HG03521 (cell line): ENCODE data around the gene CGB5.
"Not testable (repeated sequence)": the region's sequence is repeated elsewhere in the genome, so short reads cannot be mapped to it uniquely, and the experiment has no call there.

Experiments used
- ATAC-seq: cut with Tn5 transposase; IDR thresholded peaks from one replicate; pipeline ENCODE4 v1.9.1; 2021; ENCODE audit warnings: mild to moderate bottlenecking, moderate library complexity; ENCODE audit not compliant: unreplicated experiment

CGB5 gene

GRCh38 chr19:49056902-49057596 is 13.4 kb downstream of the CGB5 start:
- not testable (repeated sequence) for ATAC-seq

- no peak for ATAC-seq
Measured at GRCh38 chr19:49057636-49058234, 14.1 kb downstream of the CGB5 start, which contains the start of gene CGB7. CGB7 (minus strand) TSS chr19:49057749; CDS start chr19:49055375, 2,374 bp downstream.

- no peak for ATAC-seq
Measured at GRCh38 chr19:49058562-49058961, 14.9 kb downstream of the CGB5 start.

- no peak for ATAC-seq
Measured at GRCh38 chr19:49059053-49059452, 15.4 kb downstream of the CGB5 start.

GRCh38 chr19:49061000-49061399 is 17.4 kb downstream of the CGB5 start:
- ATAC-seq: no peak

- no peak for ATAC-seq
Measured at GRCh38 chr19:49061445-49061844, 17.8 kb downstream of the CGB5 start.

- no peak for ATAC-seq
Measured at GRCh38 chr19:49064029-49064629, 20.5 kb downstream of the CGB5 start.

- ATAC-seq: no peak
Measured at GRCh38 chr19:49064768-49065611, 21.3 kb downstream of the CGB5 start, which contains the start of gene NTF4. NTF4 (minus strand) TSS chr19:49064818; CDS start chr19:49061997, 2,821 bp downstream.

GRCh38 chr19:49065905-49066512 is 22.4 kb downstream of the CGB5 start:
- ATAC-seq: no peak

- no peak for ATAC-seq
Measured at GRCh38 chr19:49067554-49067953, 23.9 kb downstream of the CGB5 start.

GRCh38 chr19:49069026-49069425 is 25.4 kb downstream of the CGB5 start:
- no peak for ATAC-seq

- no peak for ATAC-seq
Measured at GRCh38 chr19:49070416-49070815, 26.8 kb downstream of the CGB5 start.

GRCh38 chr19:49071860-49072547 is 28.4 kb downstream of the CGB5 start:
- no peak for ATAC-seq

GRCh38 chr19:49073514-49074378 is 30.1 kb downstream of the CGB5 start:
- no peak for ATAC-seq

- not testable (repeated sequence) for ATAC-seq
Measured at GRCh38 chr19:49074869-49075268, 31.2 kb downstream of the CGB5 start.

- no peak for ATAC-seq
Measured at GRCh38 chr19:49080392-49080791, 36.7 kb downstream of the CGB5 start.

GRCh38 chr19:49081273-49081672 is 37.6 kb downstream of the CGB5 start:
- ATAC-seq: no peak

- ATAC-seq: no peak
Measured at GRCh38 chr19:49084206-49085019, 40.8 kb downstream of the CGB5 start.
